ENCODE results near the gene AMN1.
"Not testable (repeated sequence)": the region's sequence is repeated elsewhere in the genome, so short reads cannot be mapped to it uniquely, and the experiment has no call there.

AMN1 gene

DNA sequence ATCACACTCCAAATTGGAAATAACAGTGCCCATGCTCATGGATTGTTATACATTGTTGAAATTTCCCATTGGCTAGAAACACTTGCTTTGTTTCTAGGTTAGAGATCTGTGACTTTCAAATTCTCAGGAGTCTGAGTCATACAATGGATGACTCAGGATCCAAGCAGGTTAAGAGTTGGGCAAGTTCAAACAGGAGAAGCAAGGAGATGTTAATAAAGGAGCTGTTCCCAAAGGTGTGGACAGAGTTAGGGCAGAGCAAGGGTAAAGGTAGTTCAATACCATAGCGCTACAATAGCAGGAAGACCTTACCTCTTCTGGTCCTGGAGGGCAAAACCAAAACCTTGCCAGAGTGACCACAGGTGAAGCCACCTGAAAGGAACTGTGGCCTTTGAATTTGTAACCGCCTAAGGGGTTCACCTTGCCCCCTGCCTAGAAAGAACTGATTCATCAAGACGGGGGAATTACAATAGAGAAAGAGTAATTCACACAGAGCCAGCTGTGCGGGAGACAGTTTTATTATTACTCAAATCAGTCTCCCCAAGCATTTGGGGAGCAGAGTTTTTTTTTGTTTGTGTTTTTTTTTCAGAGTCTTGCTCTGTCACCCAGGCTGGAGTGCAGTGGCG lies 4.2 kb upstream of the AMN1 start:
- no peak for DNase-seq

DNA sequence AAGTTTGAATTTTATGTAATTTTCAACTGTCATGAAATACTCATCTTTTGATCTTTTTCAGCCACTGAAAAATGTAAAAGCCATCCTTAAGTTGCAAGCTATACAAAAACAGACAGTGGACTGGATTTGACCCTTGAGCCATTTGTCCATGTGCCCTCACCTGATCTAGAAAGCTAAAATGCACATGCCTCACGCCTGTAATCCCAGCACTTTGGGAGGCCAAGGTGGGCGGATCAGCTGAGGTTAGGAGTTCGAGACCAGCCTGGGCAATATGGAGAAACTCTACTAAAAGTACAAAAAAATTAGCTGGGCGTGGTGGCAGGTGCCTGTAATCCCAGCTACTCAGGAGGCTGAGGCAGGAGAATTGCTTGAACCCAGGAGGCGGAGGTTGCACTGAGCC lies 2.4 kb upstream of the AMN1 start:
- DNase-seq = not testable (repeated sequence)

GRCh38 chr12:31729705-31730104 lies 884 bp upstream of the AMN1 start:
- DNase-seq = no peak

DNA sequence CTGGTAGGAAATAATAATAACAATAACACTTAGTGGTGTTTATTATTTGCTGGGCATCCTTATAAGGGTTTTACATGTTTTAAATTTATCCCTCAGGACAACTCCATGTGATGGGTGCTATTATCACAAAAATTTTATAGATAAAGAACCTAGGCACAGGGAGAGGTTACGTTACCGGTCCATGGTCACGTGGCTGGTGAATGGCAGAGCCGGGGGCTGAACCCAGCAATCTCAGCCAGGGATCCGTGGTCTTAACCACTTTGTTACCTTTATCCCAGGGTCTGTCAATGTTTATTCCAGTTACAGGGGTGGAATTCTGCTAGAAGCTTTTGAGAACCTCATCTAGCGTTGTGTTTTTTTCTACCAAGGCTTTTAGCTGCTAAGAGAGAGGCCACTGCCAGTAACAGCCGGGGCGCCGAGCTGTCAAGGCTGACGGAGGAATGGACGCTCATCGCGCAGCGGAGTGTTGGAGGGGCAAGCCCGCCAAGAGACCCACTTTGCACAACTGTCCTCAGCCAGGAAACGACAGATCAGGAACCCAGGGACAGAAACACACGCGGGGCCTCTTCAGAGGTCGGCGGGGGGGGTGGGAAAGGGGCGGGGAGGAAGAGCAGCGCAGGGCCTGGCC lies 418 bp downstream of the AMN1 start:
- DNase-seq = peak; percentile 16

DNA sequence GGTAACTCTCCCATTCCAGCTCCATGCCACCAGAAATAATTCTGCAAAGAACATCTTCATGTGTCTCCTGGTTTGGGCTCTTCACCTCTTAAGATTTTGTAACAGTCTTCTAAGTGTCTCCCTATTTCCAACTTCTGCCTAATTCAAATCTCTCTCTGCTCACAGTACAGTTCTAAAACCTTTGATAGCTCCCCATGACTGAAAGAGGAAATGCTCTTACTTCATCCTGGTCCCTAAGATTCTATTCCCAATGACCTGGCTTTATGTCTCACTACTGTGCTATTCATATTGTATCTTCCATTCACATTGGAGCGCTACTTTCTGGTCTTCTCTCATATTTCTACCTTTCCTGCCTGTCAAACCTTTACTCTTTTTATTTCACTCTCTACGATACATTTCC lies 1.6 kb downstream of the AMN1 start:
- no peak for DNase-seq

GRCh38 chr12:31726575-31726974 lies 2.2 kb downstream of the AMN1 start:
- DNase-seq = no peak

GRCh38 chr12:31724557-31724956 lies 4.3 kb downstream of the AMN1 start:
- no peak for DNase-seq

DNA sequence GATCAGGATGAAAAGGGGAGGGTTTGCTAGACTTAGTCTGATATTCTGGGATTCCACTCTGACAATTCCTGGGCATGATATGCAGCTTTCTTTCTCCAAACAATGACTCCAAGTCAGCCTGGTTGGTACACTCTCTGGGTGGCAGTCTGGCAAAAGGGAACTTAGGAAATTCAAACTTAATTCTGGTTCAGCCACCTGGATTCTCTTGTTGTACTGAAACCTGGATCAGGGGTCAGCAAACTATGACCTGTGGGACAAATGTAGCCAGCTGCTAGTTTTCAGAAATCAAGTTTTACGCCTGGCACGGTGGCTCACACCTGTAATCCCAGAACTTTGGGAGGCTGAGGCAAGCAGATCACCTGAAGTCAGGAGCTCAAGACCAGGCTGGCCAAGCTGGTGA lies 6.2 kb downstream of the AMN1 start:
- DNase-seq = no peak

- DNase-seq = not testable (repeated sequence)
These were observed 10.2 kb downstream of the AMN1 start for GRCh38 chr12:31718542-31719198.

DNA sequence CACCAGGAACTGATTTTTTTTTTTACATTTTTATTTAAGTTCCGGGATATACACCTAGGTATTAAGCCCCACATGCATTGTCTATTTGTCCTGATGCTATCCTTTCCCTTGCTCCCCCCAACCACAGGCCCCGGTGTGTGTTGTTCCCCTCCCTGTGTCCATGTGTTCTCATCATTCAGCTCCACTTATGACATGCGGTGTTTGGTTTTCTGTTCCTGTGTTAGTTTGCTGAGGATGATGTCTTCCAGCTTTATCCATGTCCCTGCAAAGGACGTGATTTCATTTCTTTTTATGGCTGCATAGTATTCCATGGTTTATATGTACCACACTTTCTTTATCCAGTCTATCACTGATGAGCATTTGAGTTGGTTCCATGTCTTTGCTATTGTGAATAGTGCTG lies 11.8 kb downstream of the AMN1 start:
- not testable (repeated sequence) for DNase-seq

DNA sequence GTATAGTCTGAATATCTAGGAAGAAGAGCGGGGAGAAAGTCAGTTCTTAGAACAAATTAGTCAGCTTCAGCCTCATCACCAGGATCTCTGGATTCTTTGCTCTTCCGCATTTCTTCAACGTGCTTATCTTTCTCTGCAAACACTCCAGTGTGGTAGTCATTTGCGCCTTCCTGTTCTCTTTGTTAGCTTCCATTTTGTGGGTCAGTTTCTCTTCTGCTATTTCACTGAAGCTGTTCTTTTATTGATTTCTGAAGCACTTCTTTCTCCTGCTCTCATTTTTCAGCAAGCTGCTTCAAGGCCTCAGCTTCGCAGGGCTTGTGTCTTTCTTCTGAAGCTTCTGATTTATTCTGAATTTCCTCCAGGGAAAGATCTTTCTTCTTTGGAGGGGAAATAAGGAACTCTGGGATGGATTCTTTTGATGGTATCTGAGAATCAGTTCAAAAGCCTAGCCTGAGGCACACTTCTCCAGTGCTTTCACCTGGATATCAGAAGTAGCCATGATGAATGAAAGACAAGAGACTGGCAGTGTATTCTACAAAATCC lies 13.5 kb downstream of the AMN1 start:
- DNase-seq = no peak

- DNase-seq = no peak
These were observed 14.2 kb downstream of the AMN1 start for GRCh38 chr12:31714406-31715271.

- no peak for DNase-seq
These were observed 15.9 kb downstream of the AMN1 start for GRCh38 chr12:31712877-31713276.

GRCh38 chr12:31710021-31710818 lies 18.6 kb downstream of the AMN1 start:
- DNase-seq = no peak

DNA sequence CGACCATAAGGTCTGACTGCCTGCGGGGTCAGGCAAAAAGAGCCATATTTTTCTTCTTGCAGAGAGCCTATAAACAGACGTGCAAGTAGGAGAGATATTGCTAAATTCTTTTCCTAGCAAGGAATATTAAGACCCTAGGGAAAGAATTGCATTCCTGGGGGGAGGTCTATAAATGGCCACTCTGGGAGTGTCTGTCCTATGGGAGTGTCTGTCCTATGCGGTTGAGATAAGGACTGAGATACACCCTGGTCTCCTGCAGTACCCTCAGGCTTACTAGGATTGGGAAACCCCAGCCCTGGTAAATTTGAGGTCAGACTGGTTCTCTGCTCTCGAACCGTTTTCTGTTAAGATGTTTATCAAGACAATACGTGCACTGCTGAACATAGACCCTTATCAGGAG lies 20.7 kb downstream of the AMN1 start:
- not testable (repeated sequence) for DNase-seq

DNA sequence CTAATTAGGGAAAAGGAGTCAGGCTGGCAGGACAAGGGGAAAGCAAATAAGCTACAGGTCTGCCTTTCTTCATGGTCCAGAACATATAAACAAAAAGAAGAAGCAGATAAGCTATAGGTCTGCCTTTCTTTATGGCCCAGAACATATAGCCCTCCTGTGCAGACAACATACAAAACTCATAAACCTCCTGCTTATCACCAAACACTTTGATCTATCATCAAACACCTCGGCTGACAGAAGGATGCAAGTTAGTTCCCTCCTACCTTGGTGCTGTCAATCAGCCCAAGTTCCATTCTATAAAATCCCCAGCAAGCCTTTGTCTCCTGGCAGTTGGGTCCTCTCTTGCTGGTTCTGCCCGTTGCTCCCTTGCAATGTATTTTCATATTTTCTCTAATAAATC lies 23.2 kb downstream of the AMN1 start:
- DNase-seq = no peak

DNA sequence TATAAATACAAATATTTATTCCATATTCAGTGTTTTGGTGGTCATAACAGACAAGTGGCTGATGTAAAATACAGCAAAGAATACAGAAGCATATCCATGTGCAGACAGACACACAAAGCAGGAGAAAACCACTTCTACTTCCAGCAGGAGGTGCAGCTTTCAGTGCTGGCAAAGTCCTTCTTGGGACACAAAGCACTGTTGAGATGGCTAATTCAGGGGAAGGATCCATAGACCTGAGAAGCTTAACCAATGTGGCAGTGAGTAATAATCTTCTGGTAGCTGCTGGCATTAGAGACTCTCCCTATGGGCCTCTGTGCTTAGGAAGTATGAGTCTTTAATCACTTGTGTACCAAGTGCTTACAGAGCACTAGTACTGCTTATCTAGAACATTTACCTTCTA lies 26.8 kb downstream of the AMN1 start:
- DNase-seq = no peak

- not testable (repeated sequence) for DNase-seq
These were observed 38.9 kb downstream of the AMN1 start for GRCh38 chr12:31689921-31690320.

- DNase-seq = no peak
These were observed 41.7 kb downstream of the AMN1 start for GRCh38 chr12:31687101-31687527.

- no peak for DNase-seq
These were observed 43.0 kb downstream of the AMN1 start for GRCh38 chr12:31685801-31686200.

DNA sequence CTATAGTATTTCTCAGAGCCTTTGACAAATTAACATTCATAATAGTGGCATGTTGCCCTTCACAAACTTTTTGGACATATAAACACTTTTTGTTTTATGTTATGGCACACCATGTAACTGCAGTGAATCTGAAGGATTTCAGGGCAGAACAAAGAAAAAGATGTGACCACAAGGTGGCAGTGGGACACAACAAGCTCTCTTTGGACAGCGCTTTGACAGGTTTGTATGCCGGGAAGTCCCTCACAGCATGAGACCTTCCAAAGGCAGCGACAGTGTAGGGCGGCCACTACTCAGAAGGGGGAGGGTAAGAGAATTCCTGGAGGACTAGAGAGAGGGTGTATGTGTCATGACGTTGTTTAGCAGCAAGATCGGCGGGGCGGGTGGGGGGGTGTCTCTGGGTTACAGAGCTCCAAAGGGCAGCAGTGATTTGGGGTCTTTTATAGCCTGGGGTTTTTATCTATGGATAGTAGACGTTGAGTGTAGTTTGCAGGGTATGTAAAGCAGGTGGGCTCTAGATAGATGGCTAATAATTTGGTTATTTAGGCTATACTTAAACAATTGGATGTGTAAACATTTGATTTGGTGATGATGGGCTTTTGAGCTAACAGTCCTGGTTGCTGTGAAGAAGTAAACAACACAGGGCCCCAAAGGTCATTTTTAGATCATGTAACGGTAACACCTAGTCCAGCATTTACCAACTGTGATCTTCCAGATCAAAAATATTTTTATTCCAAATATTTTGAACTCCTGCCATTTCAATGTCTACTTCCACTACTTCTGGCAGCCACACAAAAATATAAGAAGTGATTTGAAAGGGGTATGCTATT lies 46.5 kb downstream of the AMN1 start:
- DNase-seq = peak; percentile 38

Data from T-helper 9 cell (primary cell).